ENCODE measurements around the gene HSPA12A. TPM values are rescaled to one million over a fixed set of nuclear protein-coding genes. Genes with fewer than 3 reads are reported as not detected.

The HSPA12A gene
- polyA plus RNA-seq, 2 donors = 1.7 TPM

DNA sequence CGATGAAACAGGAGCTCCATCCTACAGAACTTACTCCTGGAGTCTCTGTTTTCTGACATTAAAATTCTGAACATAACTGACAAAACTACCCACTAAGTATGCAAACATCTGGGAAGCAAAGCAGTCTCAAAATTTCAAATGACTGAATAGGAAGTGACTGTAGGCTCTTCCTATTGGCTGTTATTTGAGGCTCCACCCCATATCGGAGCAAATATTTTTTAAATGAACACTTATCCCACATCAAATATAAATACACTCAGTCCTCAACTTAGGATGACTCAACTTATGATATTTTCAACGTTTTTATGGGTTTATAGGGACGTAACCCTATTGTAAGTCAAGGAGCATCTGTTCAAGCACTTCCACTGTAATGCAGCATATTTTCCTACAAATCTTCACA is 8.8 kb downstream of the HSPA12A start:
- no peak overlapping the region for H3K27ac ChIP-seq (ENCODE audit: low read depth in 2 of 2, low read length in 1 of 2)
- peaks cover 0 to 3% of the 10 kb centered on the region in 2 donors for H3K4me1 ChIP-seq (ENCODE audit: control insufficient read depth in 2 of 2, insufficient read depth in 2 of 2, low read length in 1 of 2)
- H3K36me3 ChIP-seq (ENCODE audit: control insufficient read depth in 2 of 2, insufficient read depth in 2 of 2, low read length in 1 of 2) = no peaks in the 10 kb centered on the region
- H3K9me3 ChIP-seq (ENCODE audit: control insufficient read depth in 2 of 2, insufficient read depth in 1 of 2, low read depth in 1 of 2, low read length in 1 of 2) = no peaks in the 10 kb centered on the region
- 73 to 74% methylated on average over 4 of the region's 4 CpGs for WGBS, 2 donors
- H3K27me3 ChIP-seq (ENCODE audit: control insufficient read depth in 1 of 2, insufficient read depth in 2 of 2, low read length in 2 of 2) = no peaks in the 10 kb centered on the region
- no peak overlapping the region for H3K4me3 ChIP-seq (ENCODE audit: low read depth in 1 of 2, low read length in 2 of 2)

GRCh38 chr10:116732573-116732972 is 9.8 kb downstream of the HSPA12A start:
- Histone ChIP-seq H3K27me3 (ENCODE audit: control insufficient read depth in 1 of 2, insufficient read depth in 2 of 2, low read length in 2 of 2) (no peaks in the 10 kb centered on the region), H3K36me3 (ENCODE audit: control insufficient read depth in 2 of 2, insufficient read depth in 2 of 2, low read length in 1 of 2) (no peaks in the 10 kb centered on the region), H3K27ac (ENCODE audit: low read depth in 2 of 2, low read length in 1 of 2) (no peak overlapping the region), H3K9me3 (ENCODE audit: control insufficient read depth in 2 of 2, insufficient read depth in 1 of 2, low read depth in 1 of 2, low read length in 1 of 2) (no peaks in the 10 kb centered on the region), H3K4me3 (ENCODE audit: low read depth in 1 of 2, low read length in 2 of 2) (no peak overlapping the region), H3K4me1 (ENCODE audit: control insufficient read depth in 2 of 2, insufficient read depth in 2 of 2, low read length in 1 of 2) (peaks cover 0 to 3% of the 10 kb centered on the region in 2 donors)
- 73 to 85% methylated on average over 8 of the region's 8 CpGs for WGBS, 2 donors

DNA sequence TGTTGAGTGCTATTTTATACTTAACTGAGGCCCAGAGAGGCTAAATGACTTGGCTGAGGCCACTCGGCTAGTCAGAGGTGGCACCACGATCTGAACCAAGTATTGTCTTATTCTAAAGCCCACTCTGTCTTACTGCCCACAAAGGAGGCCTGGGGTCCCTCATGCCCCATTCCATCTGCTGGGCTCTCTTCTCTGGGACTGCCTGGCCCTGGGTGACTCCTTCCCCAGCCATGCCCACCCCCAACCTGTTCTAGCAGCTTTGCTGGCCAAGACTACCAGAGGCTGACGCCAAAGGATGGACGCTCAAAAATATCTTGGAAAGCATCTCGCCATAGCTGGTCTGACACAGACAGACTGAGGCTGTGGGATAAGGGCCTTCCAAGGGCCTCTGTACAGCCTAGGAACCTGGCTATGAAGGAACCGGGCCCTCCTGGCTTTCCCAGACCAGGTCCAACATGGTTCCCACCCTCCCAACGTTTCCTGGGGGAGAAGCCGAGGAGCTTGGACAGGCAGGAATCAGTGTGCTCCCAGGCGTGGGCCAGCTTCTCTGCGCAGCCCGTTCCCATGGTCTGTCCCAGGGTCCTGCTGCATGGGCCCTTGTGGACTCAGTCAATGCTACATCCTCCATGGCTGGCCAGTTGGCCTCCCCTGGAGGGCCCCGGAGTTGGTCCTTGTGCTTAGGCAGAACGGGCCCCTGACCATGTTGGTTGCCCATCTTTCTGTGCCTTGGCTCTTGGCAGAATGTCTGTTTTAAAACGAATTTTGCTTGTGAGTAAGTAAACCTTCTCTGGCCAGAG is 11.7 kb downstream of the HSPA12A start:
- Histone ChIP-seq H3K4me3 (ENCODE audit: low read depth in 1 of 2, low read length in 2 of 2) (no peak overlapping the region), H3K27me3 (ENCODE audit: control insufficient read depth in 1 of 2, insufficient read depth in 2 of 2, low read length in 2 of 2) (no peaks in the 10 kb centered on the region), H3K4me1 (ENCODE audit: control insufficient read depth in 2 of 2, insufficient read depth in 2 of 2, low read length in 1 of 2) (peaks cover 0 to 3% of the 10 kb centered on the region in 2 donors), H3K36me3 (ENCODE audit: control insufficient read depth in 2 of 2, insufficient read depth in 2 of 2, low read length in 1 of 2) (no peaks in the 10 kb centered on the region), H3K9me3 (ENCODE audit: control insufficient read depth in 2 of 2, insufficient read depth in 1 of 2, low read depth in 1 of 2, low read length in 1 of 2) (no peaks in the 10 kb centered on the region), H3K27ac (ENCODE audit: low read depth in 2 of 2, low read length in 1 of 2) (no peak overlapping the region)
- WGBS, 2 donors = 83 to 88% methylated on average over 14 of the region's 14 CpGs

- H3K9me3 ChIP-seq (ENCODE audit: control insufficient read depth in 2 of 2, insufficient read depth in 1 of 2, low read depth in 1 of 2, low read length in 1 of 2) = no peaks in the 10 kb centered on the region
- 90 to 93% methylated on average over 7 of the region's 7 CpGs for WGBS, 2 donors
- no peak overlapping the region for H3K4me3 ChIP-seq (ENCODE audit: low read depth in 1 of 2, low read length in 2 of 2)
- no peak overlapping the region for H3K27ac ChIP-seq (ENCODE audit: low read depth in 2 of 2, low read length in 1 of 2)
- no peaks in the 10 kb centered on the region for H3K36me3 ChIP-seq (ENCODE audit: control insufficient read depth in 2 of 2, insufficient read depth in 2 of 2, low read length in 1 of 2)
- no peaks in the 10 kb centered on the region for H3K27me3 ChIP-seq (ENCODE audit: control insufficient read depth in 1 of 2, insufficient read depth in 2 of 2, low read length in 2 of 2)
- no peaks in the 10 kb centered on the region for H3K4me1 ChIP-seq (ENCODE audit: control insufficient read depth in 2 of 2, insufficient read depth in 2 of 2, low read length in 1 of 2)
These were observed 13.1 kb downstream of the HSPA12A start for GRCh38 chr10:116729243-116729642.

- Histone ChIP-seq H3K27ac (ENCODE audit: low read depth in 2 of 2, low read length in 1 of 2) (no peak overlapping the region), H3K4me1 (ENCODE audit: control insufficient read depth in 2 of 2, insufficient read depth in 2 of 2, low read length in 1 of 2) (no peaks in the 10 kb centered on the region), H3K4me3 (ENCODE audit: low read depth in 1 of 2, low read length in 2 of 2) (no peak overlapping the region), H3K9me3 (ENCODE audit: control insufficient read depth in 2 of 2, insufficient read depth in 1 of 2, low read depth in 1 of 2, low read length in 1 of 2) (no peaks in the 10 kb centered on the region), H3K27me3 (ENCODE audit: control insufficient read depth in 1 of 2, insufficient read depth in 2 of 2, low read length in 2 of 2) (no peaks in the 10 kb centered on the region), H3K36me3 (ENCODE audit: control insufficient read depth in 2 of 2, insufficient read depth in 2 of 2, low read length in 1 of 2) (no peaks in the 10 kb centered on the region)
- WGBS, 2 donors = 73 to 75% methylated on average over 5 of the region's 5 CpGs
These were observed 13.8 kb downstream of the HSPA12A start for GRCh38 chr10:116728526-116729096.

DNA sequence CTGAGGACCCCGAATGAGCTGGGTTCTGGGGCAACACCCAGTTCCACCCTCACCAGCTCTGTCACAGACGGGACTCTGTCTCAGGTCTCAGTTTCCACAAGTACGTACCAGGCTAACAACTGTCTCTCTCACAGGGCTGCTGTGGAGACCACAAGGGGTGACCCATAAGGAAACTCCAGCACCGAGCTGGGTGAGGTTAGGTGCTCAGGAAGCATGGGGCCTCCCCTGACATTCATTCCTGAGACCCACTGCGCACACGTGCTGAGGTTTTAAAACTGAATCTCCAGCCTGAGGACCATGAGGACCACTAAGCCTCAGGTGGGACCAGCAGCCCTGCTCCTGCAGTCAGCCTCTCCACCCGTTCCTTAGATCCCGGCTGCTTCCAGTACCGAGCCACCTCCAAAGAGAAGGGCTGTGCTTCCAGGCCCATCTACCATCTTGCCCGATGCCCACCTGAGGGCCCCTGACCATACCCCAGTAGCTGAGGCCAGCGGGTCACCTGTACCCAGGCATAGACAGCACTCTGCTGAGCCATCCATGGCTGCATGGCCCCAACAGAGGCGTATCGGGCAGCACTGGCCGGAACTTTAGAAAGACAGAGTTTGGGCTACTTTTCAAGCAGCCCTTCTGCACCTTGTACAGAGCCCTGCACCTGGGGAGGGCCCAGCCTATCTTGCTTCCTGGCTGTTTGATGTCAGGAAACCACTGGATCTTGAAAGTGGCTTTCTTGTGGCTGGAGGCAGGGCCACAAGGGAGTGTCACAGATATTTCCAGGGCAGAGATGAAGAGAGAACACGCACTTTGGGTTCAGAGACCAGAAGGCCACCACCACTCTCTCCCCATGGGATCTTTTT is 18.7 kb downstream of the HSPA12A start:
- H3K4me1 ChIP-seq (ENCODE audit: control insufficient read depth in 2 of 2, insufficient read depth in 2 of 2, low read length in 1 of 2) = no peaks in the 10 kb centered on the region
- no peak overlapping the region for H3K4me3 ChIP-seq (ENCODE audit: low read depth in 1 of 2, low read length in 2 of 2)
- H3K36me3 ChIP-seq (ENCODE audit: control insufficient read depth in 2 of 2, insufficient read depth in 2 of 2, low read length in 1 of 2) = no peaks in the 10 kb centered on the region
- no peaks in the 10 kb centered on the region for H3K27me3 ChIP-seq (ENCODE audit: control insufficient read depth in 1 of 2, insufficient read depth in 2 of 2, low read length in 2 of 2)
- H3K9me3 ChIP-seq (ENCODE audit: control insufficient read depth in 2 of 2, insufficient read depth in 1 of 2, low read depth in 1 of 2, low read length in 1 of 2) = no peaks in the 10 kb centered on the region
- H3K27ac ChIP-seq (ENCODE audit: low read depth in 2 of 2, low read length in 1 of 2) = no peak overlapping the region
- 87 to 88% methylated on average over 15 of the region's 15 CpGs for whole genome bisulfite sequencing, 2 donors

GRCh38 chr10:116722736-116723427 is 19.5 kb downstream of the HSPA12A start:
- Histone ChIP-seq H3K4me1 (ENCODE audit: control insufficient read depth in 2 of 2, insufficient read depth in 2 of 2, low read length in 1 of 2) (no peaks in the 10 kb centered on the region), H3K27me3 (ENCODE audit: control insufficient read depth in 1 of 2, insufficient read depth in 2 of 2, low read length in 2 of 2) (no peaks in the 10 kb centered on the region), H3K9me3 (ENCODE audit: control insufficient read depth in 2 of 2, insufficient read depth in 1 of 2, low read depth in 1 of 2, low read length in 1 of 2) (no peaks in the 10 kb centered on the region), H3K4me3 (ENCODE audit: low read depth in 1 of 2, low read length in 2 of 2) (no peak overlapping the region), H3K27ac (ENCODE audit: low read depth in 2 of 2, low read length in 1 of 2) (no peak overlapping the region), H3K36me3 (ENCODE audit: control insufficient read depth in 2 of 2, insufficient read depth in 2 of 2, low read length in 1 of 2) (no peaks in the 10 kb centered on the region)
- WGBS, 2 donors = 83 to 85% methylated on average over 6 of the region's 6 CpGs

DNA sequence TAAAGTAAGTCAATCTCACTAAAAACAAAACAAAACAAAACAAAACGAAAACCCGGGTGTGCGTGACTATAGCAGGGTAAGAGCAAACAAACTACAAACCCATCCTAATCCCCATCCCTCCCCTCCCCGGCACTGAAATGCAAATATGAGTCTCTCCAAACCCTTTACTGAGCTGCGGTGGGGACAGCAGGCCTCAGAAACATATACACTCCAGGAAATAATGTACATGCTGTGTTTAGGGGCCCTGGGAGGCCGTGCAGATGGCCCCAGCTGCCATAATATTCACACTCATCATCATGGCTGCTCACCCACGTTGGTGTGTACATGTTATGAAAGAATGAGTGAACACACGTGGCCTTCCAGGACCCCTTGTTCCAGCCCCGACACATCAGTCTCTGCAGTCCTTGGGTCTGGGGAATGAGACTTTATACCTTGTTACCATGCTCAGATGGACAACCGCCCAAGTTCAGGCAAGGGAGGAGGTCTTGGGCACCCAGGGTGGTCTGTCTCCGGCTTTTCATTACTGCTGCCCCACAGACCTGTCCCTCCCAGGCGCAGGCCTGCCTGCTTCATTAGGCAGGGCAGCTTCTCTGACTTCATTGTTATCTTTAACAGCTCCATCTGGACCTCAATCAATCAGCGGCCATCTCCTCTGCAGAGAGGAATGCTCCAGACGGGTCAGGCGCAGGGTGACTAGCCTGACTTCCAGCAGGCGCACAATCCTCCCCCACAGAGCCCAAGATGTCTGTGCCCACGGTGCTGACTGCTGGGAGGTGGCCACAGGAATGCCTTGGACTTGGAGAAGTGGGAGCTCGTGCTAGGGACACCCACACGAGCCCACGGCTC is 20.6 kb downstream of the HSPA12A start:
- Histone ChIP-seq H3K36me3 (ENCODE audit: control insufficient read depth in 2 of 2, insufficient read depth in 2 of 2, low read length in 1 of 2) (no peaks in the 10 kb centered on the region), H3K27me3 (ENCODE audit: control insufficient read depth in 1 of 2, insufficient read depth in 2 of 2, low read length in 2 of 2) (no peaks in the 10 kb centered on the region), H3K9me3 (ENCODE audit: control insufficient read depth in 2 of 2, insufficient read depth in 1 of 2, low read depth in 1 of 2, low read length in 1 of 2) (no peaks in the 10 kb centered on the region), H3K27ac (ENCODE audit: low read depth in 2 of 2, low read length in 1 of 2) (no peak overlapping the region), H3K4me1 (ENCODE audit: control insufficient read depth in 2 of 2, insufficient read depth in 2 of 2, low read length in 1 of 2) (peaks cover 0 to 2% of the 10 kb centered on the region in 2 donors), H3K4me3 (ENCODE audit: low read depth in 1 of 2, low read length in 2 of 2) (no peak overlapping the region)
- 66 to 70% methylated on average over 20 of the region's 20 CpGs for WGBS, 2 donors

All from esophagus (tissue), 2 donors.